ENCODE results near the gene RASGRP2.

Gene RASGRP2

DNA sequence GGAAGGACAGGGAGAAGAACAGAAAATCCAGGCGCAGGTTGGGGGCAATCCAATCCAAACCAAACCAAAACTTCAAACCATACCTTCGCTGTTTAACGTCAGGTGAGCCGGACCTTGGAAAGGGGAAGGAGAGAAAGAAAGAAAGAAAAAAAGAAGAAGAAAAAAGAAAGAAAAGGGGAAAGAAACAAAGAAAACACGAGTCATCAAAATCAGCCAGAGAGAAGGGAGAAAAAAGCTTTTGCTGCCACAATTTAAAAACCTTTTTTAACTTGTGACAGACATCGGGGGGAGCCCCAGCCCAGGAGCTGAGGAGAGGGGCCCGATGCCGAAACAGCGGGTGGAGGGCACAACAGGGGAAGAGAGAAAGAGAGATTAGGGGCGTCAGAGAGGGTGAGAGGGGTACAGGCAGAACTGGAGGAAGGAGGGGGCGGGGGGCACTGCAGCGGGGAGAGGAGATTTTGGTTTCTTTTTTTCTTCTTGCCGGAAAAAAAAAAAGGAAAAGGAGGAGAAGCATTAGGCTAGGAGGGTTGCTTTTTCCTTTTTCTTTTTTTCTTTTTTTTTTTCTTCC, 51.1 kb downstream of the RASGRP2 start:
- DNase-seq = no peak

GRCh38 chr11:64691543-64691942, 52.4 kb downstream of the RASGRP2 start:
- no peak for DNase-seq

DNA sequence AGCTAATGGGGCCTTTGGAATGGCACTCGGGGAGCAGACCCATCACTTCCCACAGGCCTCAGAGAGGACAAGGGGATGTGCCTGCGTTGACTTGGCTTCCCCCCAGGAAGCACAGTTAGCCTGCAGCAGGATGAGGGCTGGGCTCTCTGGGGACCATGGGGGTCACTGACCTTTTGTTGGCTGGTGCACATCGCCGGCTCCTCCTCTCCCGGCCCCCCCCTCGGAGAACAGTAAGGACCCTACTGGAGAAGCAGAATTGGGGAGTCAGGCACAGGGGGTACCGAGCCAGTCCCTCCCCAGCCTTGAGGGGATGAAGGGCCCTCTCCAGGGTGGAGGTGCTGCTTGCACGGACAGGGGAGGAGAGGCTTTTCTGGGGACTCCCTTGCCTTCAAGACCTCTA, 53.7 kb downstream of the RASGRP2 start:
- no peak for DNase-seq

DNA sequence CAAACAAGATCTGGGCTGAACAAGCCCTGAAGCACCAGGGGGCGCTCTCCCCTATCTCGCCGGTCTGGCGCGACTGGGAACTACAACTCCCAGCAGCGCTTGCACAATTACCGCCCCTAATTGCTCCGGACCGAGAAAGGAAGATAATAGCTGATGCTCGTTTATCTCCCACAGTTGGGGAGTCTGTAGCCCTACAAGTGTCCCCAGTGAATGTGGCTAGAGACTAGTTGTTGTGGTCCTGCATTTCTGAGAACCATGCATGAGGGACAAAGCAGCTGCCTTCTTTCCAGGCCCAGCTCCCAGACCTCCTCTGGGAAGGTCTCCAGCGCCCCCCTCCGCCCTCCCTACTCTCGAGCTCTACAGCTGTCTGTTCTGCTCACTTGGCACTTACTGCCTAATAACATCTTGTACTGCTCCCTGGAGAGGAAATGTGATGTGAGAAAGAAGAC, 55.4 kb downstream of the RASGRP2 start:
- peak in 1 of 2 experiments; percentile 65 for DNase-seq

GRCh38 chr11:64687643-64688533, 56.1 kb downstream of the RASGRP2 start:
- DNase-seq = no peak

DNA sequence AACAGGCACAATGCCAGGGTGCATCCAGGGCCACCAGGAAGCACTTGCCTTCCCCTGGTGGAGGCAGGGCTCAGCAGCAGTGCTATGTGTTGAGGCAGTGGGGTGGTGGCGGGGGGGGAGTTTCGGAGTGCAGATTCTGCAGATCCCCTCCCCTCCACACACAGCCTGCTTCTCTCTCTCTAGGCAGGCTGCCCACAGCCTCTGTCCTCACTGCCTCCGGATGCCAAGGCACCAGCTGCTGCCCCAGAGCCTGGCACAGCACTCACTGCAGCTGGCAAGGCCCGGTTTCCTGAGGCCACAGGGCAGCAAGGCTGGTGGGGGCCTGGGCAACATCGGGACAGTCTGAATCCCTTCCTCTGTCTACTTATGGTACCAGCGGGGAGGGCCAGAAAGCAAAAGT, 56.7 kb downstream of the RASGRP2 start:
- no peak for DNase-seq

DNA sequence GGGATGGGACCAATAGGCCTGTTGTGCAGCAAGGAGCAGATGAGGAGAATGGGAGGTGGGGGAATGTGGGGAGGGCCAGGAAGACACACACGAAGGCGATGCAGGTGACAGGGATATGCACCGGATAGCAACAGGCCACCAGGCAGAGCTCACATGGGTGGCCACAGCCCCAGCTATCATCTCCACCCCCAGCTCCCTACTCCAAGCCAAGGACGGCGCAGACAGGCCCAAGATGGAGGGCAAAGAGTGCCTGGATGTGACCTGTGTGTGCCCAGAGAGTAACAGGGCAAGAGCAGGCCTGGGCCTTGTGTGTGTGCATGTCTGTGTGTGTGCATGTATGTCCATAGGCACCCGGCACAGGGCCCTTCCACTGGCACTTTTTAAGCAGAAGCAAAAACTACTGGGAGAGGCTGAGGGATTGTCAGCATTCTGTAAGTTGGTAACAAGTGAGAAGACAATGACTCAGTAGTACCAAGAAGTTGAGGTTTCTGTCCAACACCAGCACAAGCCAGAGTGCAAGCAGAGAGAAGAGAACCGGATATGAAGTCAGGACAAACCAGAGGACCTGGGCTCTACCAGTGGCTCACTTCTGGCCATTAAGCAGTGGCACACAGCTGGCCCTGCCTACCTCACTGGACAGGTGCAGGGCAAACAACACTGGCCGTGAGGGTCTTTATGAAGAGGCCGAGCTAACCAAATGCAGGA, 57.3 kb downstream of the RASGRP2 start:
- no peak for DNase-seq

DNA sequence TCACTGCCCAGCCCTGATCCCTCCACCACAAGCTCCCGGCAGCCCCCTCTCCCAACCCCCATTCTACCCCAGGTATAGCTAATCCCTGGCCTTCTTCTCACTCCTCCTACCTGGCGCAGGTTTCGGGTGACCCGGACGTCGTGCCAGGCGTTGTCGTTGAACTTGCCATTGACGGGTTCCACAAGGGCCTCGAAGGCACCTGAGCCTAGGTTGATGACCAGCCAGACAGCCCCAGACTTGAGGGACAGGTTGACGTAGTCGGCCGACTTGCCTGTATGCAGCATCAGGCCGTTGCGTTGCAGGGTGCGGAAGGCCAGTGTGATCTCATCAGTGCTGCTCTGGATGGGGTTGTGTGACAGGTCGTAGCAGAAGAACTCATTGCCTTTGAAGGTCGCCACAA, 58.4 kb downstream of the RASGRP2 start:
- no peak for DNase-seq

GRCh38 chr11:64684357-64684756, 59.6 kb downstream of the RASGRP2 start:
- DNase-seq = no peak

DNA sequence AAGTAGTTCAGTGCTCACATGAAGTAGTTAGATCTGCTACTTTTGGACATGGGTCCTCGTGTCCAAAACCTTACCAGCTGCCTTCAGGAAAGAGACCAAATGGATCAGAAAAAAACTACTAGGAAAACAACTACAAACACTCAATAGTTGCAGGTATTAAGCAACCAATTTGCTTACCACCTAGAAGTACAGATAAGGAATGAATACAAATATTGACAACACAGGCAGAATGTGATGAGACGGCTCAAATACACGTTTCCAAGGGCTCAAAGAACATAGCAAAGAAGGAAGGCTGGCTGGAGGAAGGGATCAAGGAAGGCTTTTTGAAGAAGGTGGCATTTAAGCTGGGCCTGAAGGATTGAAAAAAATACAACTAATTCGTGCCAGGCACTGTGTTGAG, 62.8 kb downstream of the RASGRP2 start:
- DNase-seq = no peak

GRCh38 chr11:64679846-64680245, 64.1 kb downstream of the RASGRP2 start:
- DNase-seq = no peak

- peak; percentile 45 to 48 for DNase-seq
These were observed 66.4 kb downstream of the RASGRP2 start for GRCh38 chr11:64677441-64678023.
